ENCODE measurements around the gene CHST12.

Gene CHST12

GRCh38 chr7:2483494-2483893 lies 80.1 kb downstream of the CHST12 start:
- DNase-seq: no peak

DNA sequence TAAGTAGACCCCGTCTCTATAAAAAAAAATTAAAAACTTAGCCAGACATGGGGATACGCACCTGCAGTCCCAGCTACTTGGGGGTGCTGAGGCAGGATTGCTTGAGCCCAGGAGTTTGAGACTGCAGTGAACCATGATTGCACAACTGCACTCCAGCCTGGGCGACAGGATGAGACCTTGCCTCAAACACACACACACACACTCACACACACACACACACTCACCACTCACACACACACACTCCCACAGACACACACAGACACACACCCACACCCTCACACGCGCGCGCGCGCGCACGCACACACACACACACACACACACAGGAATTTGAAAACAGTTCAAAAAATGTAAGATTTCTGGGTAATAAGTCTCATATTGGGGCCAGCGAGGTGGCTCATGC lies 81.5 kb downstream of the CHST12 start:
- DNase-seq: no peak

DNA sequence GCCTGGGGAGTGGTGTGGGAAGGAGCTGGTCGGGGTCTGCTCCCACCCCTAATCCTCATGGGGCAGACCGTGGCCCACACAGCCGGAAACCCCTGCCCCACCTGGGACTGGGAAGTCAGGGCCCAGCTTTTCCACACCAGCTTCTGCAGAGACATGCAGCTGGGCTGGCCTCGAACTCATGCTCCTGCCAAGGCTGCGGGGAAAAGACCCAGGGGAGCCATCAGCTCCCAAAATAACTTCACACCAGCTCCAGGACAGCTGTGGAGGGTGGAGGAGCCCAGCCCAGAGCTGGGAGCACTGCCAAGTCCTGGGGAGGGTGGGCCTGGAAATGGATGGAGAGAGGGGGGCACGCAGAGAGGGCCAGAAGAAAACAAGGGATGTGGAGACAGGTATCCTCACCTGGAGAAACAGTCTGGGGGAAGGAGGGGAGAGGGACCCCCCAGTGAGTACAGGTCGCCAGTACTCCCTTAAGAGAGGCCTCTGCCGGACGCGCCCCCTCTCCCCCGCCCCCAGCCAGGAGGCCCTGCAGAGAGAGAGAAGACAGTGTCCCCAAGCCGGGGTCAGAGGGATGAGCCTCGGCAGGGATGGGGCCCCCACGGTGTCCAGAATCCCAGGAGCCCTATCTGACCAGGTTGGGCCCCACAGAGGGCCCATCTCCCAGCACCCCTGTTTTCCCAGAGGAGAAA lies 84.3 kb downstream of the CHST12 start:
- no peak for DNase-seq

DNA sequence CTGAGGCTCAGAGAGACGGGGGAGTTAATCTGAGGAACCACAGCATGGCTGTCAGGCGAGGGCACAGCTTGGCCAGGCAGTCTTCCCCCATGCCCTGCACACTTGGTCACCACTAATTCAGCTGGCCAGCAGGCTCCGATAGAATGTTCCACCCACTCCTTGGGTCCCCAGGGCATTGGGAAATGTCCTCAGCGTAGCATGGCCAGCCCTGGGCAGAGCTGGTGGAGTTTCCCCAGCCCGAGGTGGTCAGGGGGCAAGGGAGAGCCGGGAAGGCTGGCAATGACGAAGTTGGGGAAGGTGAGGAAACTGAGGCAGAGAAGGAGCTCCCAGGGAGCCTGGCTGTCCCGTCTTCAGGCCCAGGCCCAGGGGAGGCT lies 84.8 kb downstream of the CHST12 start:
- DNase-seq: no peak

GRCh38 chr7:2488681-2489080 lies 85.3 kb downstream of the CHST12 start:
- DNase-seq: no peak

GRCh38 chr7:2490181-2490651 lies 86.8 kb downstream of the CHST12 start:
- DNase-seq: no peak

DNA sequence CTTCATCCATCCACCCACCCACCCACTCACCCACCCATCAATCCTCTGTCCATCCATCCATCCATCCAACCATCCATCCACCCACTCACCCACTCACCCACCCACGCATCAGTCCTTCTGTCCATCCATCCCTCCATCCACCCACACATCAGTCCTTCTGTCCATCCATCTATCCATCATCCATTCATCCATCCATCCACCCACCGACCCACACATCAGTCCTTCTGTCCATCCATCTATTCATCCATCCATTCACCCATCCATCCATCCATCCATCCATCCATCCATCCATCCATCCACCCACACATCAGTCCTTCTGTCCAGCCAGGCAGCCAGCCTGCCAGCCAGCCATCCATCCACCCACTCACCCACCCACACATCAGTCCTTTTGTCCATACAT lies 88.6 kb downstream of the CHST12 start:
- no peak for DNase-seq

DNA sequence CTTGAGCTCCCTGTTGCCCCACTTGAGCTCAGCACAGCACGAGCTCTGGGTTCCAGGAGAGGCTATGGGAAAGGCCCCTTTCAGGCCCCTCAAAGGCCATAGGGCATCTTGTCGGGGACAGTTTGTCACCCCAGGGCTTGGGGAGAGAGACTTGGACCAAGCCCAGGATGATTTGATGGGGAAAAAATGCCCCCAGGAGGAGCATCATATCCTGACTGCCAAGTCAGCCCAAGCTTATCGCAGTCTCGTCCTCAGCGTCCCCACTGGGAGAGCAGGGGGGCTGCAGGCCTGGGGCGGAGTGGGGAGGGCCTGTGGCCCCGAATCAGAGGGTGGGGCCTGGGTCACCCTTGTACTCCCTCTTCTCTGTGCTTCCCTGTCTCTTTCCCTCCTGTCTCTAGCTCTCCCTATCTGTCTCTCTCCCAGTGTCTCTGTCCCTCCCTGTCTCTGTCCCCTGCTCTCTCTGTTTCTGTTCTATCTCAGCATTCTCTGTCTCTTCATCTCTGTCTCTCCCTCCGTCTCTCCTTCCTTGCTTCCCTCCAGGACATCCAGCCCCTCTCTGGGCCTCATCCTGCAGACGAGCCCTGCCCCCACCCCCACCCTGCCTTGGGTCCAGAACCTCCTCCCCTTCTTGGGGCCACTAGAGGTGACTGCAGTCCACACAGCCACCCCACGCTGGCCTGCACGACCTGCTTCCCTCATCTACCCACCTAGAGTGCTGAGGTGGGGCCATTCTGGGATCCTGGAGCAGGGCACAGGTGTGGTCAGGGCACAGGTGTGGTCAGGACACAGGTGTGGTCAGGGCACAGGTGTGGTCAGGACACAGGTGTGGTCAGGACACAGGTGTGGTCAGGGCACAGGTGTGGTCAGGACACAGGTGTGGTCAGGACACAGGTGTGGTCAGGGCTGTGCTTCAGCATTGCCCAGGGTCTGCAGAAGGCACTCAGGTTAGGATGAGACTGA lies 90.1 kb downstream of the CHST12 start:
- no peak for DNase-seq

DNA sequence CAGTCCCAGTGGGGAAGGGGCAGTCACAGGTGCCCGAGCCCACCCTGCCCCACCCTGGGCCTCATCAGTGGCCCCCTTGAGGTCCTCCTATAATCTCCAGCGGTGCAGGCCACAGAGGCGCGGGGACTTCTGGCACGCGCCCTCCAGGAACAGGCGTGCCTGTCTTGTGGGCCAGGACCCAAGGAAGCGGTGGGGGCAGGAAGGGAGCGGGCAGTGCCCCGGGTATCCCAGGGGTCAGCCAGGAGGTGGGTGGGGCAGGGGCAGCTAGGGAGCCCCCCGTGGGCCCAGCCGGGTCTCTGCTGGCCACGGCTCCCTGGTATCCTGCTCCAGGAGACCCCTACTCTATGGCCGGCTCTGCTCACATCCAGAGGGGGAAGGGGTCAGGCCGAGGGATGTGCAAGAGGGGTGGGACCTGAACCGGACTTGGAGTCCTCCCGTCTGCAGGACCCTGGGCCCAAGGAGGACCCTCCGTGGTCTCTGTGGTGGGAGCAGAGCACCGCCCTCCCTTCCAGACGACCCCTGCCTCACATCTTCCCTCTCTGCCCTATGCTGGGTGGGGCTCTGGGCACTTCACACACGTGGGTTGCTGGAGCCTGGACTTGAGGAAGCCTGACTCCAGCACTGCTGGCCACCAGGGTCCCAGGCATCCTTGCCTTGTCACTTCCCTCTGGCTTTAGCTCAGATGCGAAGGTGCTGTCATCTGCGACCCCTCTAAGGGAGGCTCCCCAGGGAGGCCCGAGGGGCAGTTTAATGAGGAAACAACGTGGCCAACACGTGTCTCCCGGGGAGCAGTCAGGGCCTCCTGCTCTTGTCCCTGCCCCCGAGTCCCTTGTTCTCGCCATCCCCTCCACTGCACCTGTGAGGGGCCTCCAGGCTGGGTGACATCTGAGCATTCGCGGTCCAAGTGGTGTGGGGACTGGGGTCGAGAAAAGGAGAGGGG lies 91.0 kb downstream of the CHST12 start:
- no peak for DNase-seq

- DNase-seq: no peak
Observed at GRCh38 chr7:2495418-2496299, 92.2 kb downstream of the CHST12 start.

DNA sequence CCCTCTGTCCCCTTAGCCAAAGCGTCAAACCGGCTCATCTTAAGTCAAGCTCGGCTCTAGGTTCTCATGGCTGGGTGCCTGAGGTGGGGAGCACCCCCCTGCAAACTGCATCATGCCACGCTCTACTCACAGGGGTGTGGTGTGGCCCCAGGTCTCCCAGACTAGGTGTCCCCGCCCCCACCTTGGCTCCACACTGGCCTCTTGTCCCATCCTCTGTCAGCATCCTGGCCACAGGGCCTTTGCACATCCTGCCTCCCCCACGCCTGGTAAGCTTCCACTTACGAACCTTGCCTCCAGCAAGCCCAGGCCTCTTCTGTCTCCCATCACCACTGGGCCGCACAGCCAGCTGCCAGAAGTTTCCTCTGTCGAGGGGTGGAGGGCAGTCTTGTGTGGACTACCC lies 93.0 kb downstream of the CHST12 start:
- DNase-seq: no peak

- no peak for DNase-seq
Observed at GRCh38 chr7:2497065-2497464, 93.7 kb downstream of the CHST12 start.

GRCh38 chr7:2497500-2498336 lies 94.3 kb downstream of the CHST12 start:
- no peak for DNase-seq
